HepG2 (cell line): ENCODE data around the gene DENND5B. TPM values are rescaled to one million over a fixed set of nuclear protein-coding genes. Genes with fewer than 3 reads are reported as not detected.

Source experiments
- ATAC-seq: fragments of 200-7000 bp; cut with Tn5 transposase; 3 replicates; pipeline ENCODE4 v1.9.1; 2020; ENCODE audit warnings: mild to moderate bottlenecking, moderate library complexity
- BruUV-seq: library from RNA; stranded (reverse); fragments of 400-500 nt; replicated peaks from 2 replicates; lab custom pipeline; 2021; lab: Mats Ljungman, UMichigan
- CTCF ChIA-PET: fragments of 300-600 bp; formaldehyde crosslinking; extraction: SDS; loops from one replicate; lab custom pipeline; 2021; ENCODE audit warnings: low total read pairs, inconsistent platforms, low intra/inter-chr PET ratio; lab: Yijun Ruan, JAX
- POLR2A ChIA-PET: fragments of 350-600 bp; sonication (Branson Sonifier 250); formaldehyde crosslinking; loops from one replicate; lab custom pipeline; 2020; ENCODE audit warnings: antibody characterized with exemption, inconsistent platforms; lab: Yijun Ruan, JAX
- DNase-seq: peaks from one replicate; pipeline ENCODE4 v3.0.0-alpha.2; 2015; ENCODE audit warnings: low spot score
- FAIRE-seq: peaks from 3 replicates; lab custom pipeline; 2011; peaks lifted over from hg19 to GRCh38; lab: Jason Lieb, UNC
- H2AFZ ChIP-seq: one replicate; pipeline ENCODE4 v1.6.1; 2011; ENCODE audit warnings: low read length, inconsistent platforms
- H3K27ac ChIP-seq: fragments of 300-600 bp; 3 replicates; pipeline ENCODE4 v1.8.0; 2011; ENCODE audit warnings: mixed run types, mild to moderate bottlenecking, mixed read lengths, low read length, inconsistent platforms; ENCODE audit not compliant: insufficient read depth; ENCODE audit errors: extremely low read length
- H3K27me3 ChIP-seq, 2 experiments: fragments of 200-600 bp in 1 of 2; 2 replicates in 1 of 2; 3 replicates in 1 of 2; pipeline versions ENCODE4 v1.6.0 to v1.8.0; 2011; ENCODE audit warnings: low read length in 2 of 2, mild to moderate bottlenecking in 2 of 2, moderate library complexity in 2 of 2, inconsistent platforms in 1 of 2; ENCODE audit not compliant: insufficient read depth in 2 of 2, control insufficient read depth in 1 of 2
- H3K36me3 ChIP-seq, 2 experiments: fragments of 200-600 bp in 1 of 2; replicated peaks in 1 of 2; 2 replicates in 1 of 2; 3 replicates in 1 of 2; pipeline versions ENCODE4 v1.5.1 to v1.8.0; 2011; ENCODE audit warnings: low read length in 2 of 2, inconsistent platforms in 1 of 2; ENCODE audit not compliant: insufficient read depth in 2 of 2, control insufficient read depth in 1 of 2
- H3K4me1 ChIP-seq: 2 replicates; pipeline ENCODE4 v1.5.1; 2012; ENCODE audit warnings: low read length, inconsistent platforms; ENCODE audit not compliant: insufficient read depth
- H3K4me2 ChIP-seq: 2 replicates; pipeline ENCODE4 v1.6.0; 2011; ENCODE audit warnings: low read depth, low read length, inconsistent platforms
- H3K4me3 ChIP-seq, 3 experiments: fragments of 200-600 bp in 1 of 3; sonication (generic), shearing (Covaris generic) in 1 of 3; replicated peaks in 1 of 3; 2 replicates each; pipeline ENCODE4 v1.5.1; 2011 to 2016; ENCODE audit warnings: low read length in 3 of 3, inconsistent platforms in 2 of 3, low read depth in 2 of 3, mild to moderate bottlenecking in 2 of 3, control low read depth in 1 of 3, mixed read lengths in 1 of 3; ENCODE audit not compliant: insufficient read depth in 1 of 3
- H3K79me2 ChIP-seq: one replicate; pipeline ENCODE4 v1.6.1; 2011; ENCODE audit warnings: low read length, inconsistent platforms; ENCODE audit not compliant: insufficient read depth
- H3K9ac ChIP-seq: 2 replicates; pipeline ENCODE4 v1.6.0; 2011; ENCODE audit warnings: mild to moderate bottlenecking, low read depth, low read length, inconsistent platforms; ENCODE audit not compliant: insufficient read depth
- H3K9me3 ChIP-seq: 2 replicates; pipeline ENCODE4 v1.5.1; 2012; ENCODE audit warnings: mild to moderate bottlenecking, low read length
- H4K20me1 ChIP-seq: 2 replicates; pipeline ENCODE4 v1.6.0; 2011; ENCODE audit warnings: inconsistent platforms, mild to moderate bottlenecking, low read length, moderate library complexity; ENCODE audit not compliant: insufficient read depth
- ARNT2 ChIP-seq: sonication (generic); formaldehyde crosslinking; IDR thresholded peaks from 2 replicates; pipeline ENCODE4 v1.8.0; 2022; ENCODE audit warnings: mild to moderate bottlenecking, low read depth, missing genetic modification reagents, moderate library complexity
- ATF7 ChIP-seq, 2 experiments: fragments of 450-650 bp in 1 of 2; sonication (generic) in 1 of 2; formaldehyde crosslinking in 1 of 2; IDR thresholded peaks; 2 replicates each; pipeline versions ENCODE4 v1.4.0 to v1.6.1; 2016 to 2020; ENCODE audit warnings: antibody characterized with exemption in 1 of 2, mild to moderate bottlenecking in 1 of 2, missing genetic modification reagents in 1 of 2
- BHLHE40 ChIP-seq: IDR thresholded peaks from 2 replicates; pipeline ENCODE4 v1.6.1; 2011; ENCODE audit warnings: low read length, improper control_type of control experiment
- FOXA3 ChIP-seq: IDR thresholded peaks from 2 replicates; pipeline ENCODE4 v1.6.1; 2016; ENCODE audit warnings: missing genetic modification reagents, missing compliant biosample characterization
- HMG20A ChIP-seq: IDR thresholded peaks from 2 replicates; pipeline ENCODE4 v1.6.1; 2016; ENCODE audit warnings: borderline replicate concordance
- KLF15 ChIP-seq: sonication (generic); formaldehyde crosslinking; IDR thresholded peaks from 2 replicates; pipeline ENCODE4 v1.8.1; 2023; ENCODE audit warnings: borderline replicate concordance, mild to moderate bottlenecking, inconsistent platforms, missing genetic modification reagents, mixed read lengths
- MLX ChIP-seq: IDR thresholded peaks from 2 replicates; pipeline ENCODE4 v1.6.1; 2016
- MYC ChIP-seq: sonication (generic); formaldehyde crosslinking; IDR thresholded peaks from 2 replicates; pipeline ENCODE4 v1.9.0; 2021; ENCODE audit warnings: missing genetic modification reagents, borderline replicate concordance
- SP5 ChIP-seq: IDR thresholded peaks from 2 replicates; pipeline ENCODE4 v1.6.1; 2016; ENCODE audit warnings: low read depth, borderline replicate concordance
- TFAP4 ChIP-seq: sonication (generic); IDR thresholded peaks from 2 replicates; pipeline ENCODE4 v1.6.1; 2016; ENCODE audit warnings: low read depth, borderline replicate concordance
- ZFY ChIP-seq: sonication (generic); formaldehyde crosslinking; IDR thresholded peaks from 2 replicates; pipeline ENCODE4 v1.4.0; 2020; ENCODE audit warnings: missing genetic modification reagents
- ZMAT3 ChIP-seq: sonication (generic); formaldehyde crosslinking; conservative IDR thresholded peaks from 2 replicates; pipeline ENCODE4 v1.7.0; 2021; ENCODE audit warnings: missing genetic modification reagents
- ZNF703 ChIP-seq: sonication (generic); formaldehyde crosslinking; IDR thresholded peaks from 2 replicates; pipeline ENCODE4 v1.5.1; 2020; ENCODE audit warnings: missing genetic modification reagents, mild to moderate bottlenecking, moderate library complexity, borderline replicate concordance
- ZNF749 ChIP-seq: sonication (generic); formaldehyde crosslinking; IDR thresholded peaks from 2 replicates; pipeline ENCODE4 v1.8.0; 2022; ENCODE audit warnings: mild to moderate bottlenecking, missing genetic modification reagents, moderate library complexity, borderline replicate concordance
- WGBS: methylation state at CpG from one replicate; pipeline ENCODE4 v1.1.6; 2017; ENCODE audit warnings: low lambda C conversion rate; 5-methylcytosine and 5-hydroxymethylcytosine counted together
- in situ Hi-C: cut with HindIII; loops from 2 replicates; pipeline ENCODE4 v1.10.0; 2017; ENCODE audit warnings: low pct_unique_long_range_greater_than_20kb; ENCODE audit not compliant: extremely low pct_ligation_motif_present
- intact Hi-C: fragments of 100-400 bp; cut with micrococcal nuclease; formaldehyde crosslinking; loops from one replicate; pipeline ENCODE4 v1.10.0; 2022; ENCODE audit not compliant: unreplicated experiment
- polyA plus RNA-seq, 8 experiments: library from polyadenylated mRNA; depleted of rRNA in 3 of 8; stranded (reverse) in 7 of 8; unstranded in 1 of 8; fragments of >200 nt; fragmentation: Illumina TruSeq in 4 of 8; extraction: Trizol in 4 of 8; gene quantifications; 2 replicates each; pipeline versions ENCODE4 v1.2.1 to v1.2.3, GENCODE V29; 2011 to 2016; ENCODE audit warnings: low read depth in 4 of 8, missing spikeins in 1 of 8, mixed read lengths in 1 of 8; ENCODE audit not compliant: insufficient read depth in 1 of 8
- total RNA-seq, 5 experiments: library from RNA; depleted of rRNA; stranded (reverse); fragments of >200 nt; fragmentation: Illumina TruSeq; extraction: Trizol; gene quantifications; 2 replicates each; pipeline ENCODE4 v1.2.3, GENCODE V29; 2016; ENCODE audit warnings: low read depth in 1 of 5
- TF ChIP-seq, protein P1 (sequence below): sonication (generic); formaldehyde crosslinking; IDR thresholded peaks from 2 replicates; pipeline ENCODE4 v1.4.0; 2020; ENCODE audit warnings: missing genetic modification reagents
- TF ChIP-seq, protein P2 (sequence below): sonication (generic); formaldehyde crosslinking; IDR thresholded peaks from 2 replicates; pipeline ENCODE4 v1.4.0; 2020; ENCODE audit warnings: missing genetic modification reagents; ENCODE audit errors: not compliant biosample characterization

DENND5B gene
- total and polyA plus RNA-seq, 2 of the 13 experiments (the other 11 are each of a cell fraction or from before 2014, with no cell fraction given) = 14.7 to 18.7 TPM

GRCh38 chr12:31363416-31363809, 227.5 kb downstream of the DENND5B start (continued):
- TF ChIP-seq KLF15 (CRISPR knock-in tag) (no peak), ZNF703 (no peak), ZMAT3 (no peak)

GRCh38 chr12:31362759-31363415, 228.0 kb downstream of the DENND5B start:
- intact Hi-C loops = loop anchor here (1.0 to 2.0 kb wide), 2 partner anchors 7 to 36 kb away; partner anchors contain the start of gene SINHCAF
- BruUV-seq = no TSS peak
- peak overlapping the region; percentile 88 for H3K9ac ChIP-seq
- TF ChIP-seq, protein P1, sequence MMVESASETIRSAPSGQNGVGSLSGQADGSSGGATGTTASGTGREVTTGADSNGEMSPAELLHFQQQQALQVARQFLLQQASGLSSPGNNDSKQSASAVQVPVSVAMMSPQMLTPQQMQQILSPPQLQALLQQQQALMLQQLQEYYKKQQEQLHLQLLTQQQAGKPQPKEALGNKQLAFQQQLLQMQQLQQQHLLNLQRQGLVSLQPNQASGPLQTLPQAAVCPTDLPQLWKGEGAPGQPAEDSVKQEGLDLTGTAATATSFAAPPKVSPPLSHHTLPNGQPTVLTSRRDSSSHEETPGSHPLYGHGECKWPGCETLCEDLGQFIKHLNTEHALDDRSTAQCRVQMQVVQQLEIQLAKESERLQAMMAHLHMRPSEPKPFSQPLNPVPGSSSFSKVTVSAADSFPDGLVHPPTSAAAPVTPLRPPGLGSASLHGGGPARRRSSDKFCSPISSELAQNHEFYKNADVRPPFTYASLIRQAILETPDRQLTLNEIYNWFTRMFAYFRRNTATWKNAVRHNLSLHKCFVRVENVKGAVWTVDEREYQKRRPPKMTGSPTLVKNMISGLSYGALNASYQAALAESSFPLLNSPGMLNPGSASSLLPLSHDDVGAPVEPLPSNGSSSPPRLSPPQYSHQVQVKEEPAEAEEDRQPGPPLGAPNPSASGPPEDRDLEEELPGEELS = peak; percentile 66
- TF ChIP-seq TFAP4 (peak; percentile 14; the same call in 1 of the 2 replicates), ZNF749 (CRISPR knock-in tag) (peak; percentile 26; the same call in 1 of the 2 replicates), ARNT2 (CRISPR knock-in tag) (0 out of 2 replicates have a peak, but pooled peaks have one; percentile 37), MLX (CRISPR knock-in tag) (peak; percentile 12; the same call in 1 of the 2 replicates), FOXA3 (CRISPR knock-in tag) (peak; percentile 56), SP5 (CRISPR knock-in tag) (peak; percentile 88), BHLHE40 (peak; percentile 27; the same call in 1 of the 2 replicates), ZFY (CRISPR knock-in tag) (peak; percentile 55), ATF7 (IDR thresholded peaks at IDR 0.05) (no peak), ATF7 (CRISPR knock-in tag; IDR thresholded peaks at IDR 0.05) (0 out of 2 replicates have a peak, but pooled peaks have one; percentile 4), MYC (peak; percentile 75; the same call in 1 of the 2 replicates), HMG20A (CRISPR knock-in tag) (0 out of 2 replicates have a peak, but pooled peaks have one; percentile 20)
- TF ChIP-seq, protein P2, sequence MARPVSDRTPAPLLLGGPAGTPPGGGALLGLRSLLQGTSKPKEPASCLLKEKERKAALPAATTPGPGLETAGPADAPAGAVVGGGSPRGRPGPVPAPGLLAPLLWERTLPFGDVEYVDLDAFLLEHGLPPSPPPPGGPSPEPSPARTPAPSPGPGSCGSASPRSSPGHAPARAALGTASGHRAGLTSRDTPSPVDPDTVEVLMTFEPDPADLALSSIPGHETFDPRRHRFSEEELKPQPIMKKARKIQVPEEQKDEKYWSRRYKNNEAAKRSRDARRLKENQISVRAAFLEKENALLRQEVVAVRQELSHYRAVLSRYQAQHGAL = no peak

More at GRCh38 chr12:31362759-31363415, 228.0 kb downstream of the DENND5B start:
- H3K9me3 ChIP-seq = no peaks in the 10 kb centered on the region
- WGBS = 3% methylated on average over 6 of the region's 6 CpGs
- peak; percentile 35 for DNase-seq
- peak overlapping the region; percentile 99 for H2AFZ ChIP-seq
- no peaks in the 10 kb centered on the region for H3K36me3 ChIP-seq
- ChIA-PET POLR2A (interaction anchor here (1.0 to 2.5 kb wide), 7 partner anchors 8 to 227 kb away, joined by 3 to 36 read pairs (median 6); partner anchors contain the start of genes DENND5B and SINHCAF), CTCF (no interaction called here)
- peak overlapping the region; percentile 100 for H3K4me2 ChIP-seq
- peak overlapping the region; percentile 64 to 77 (median 73) for H3K4me3 ChIP-seq
- H3K27ac ChIP-seq = peak overlapping the region; percentile 84
- H3K27me3 ChIP-seq = no peaks in the 10 kb centered on the region; a peak in 1 of 5 replicates
- no peak for FAIRE-seq
- ATAC-seq = peak; percentile 81
- no peaks in the 10 kb centered on the region for H4K20me1 ChIP-seq
- in situ Hi-C loops = no loop called here
- H3K79me2 ChIP-seq = no peaks in the 10 kb centered on the region
- H3K4me1 ChIP-seq = peaks cover 27% of the 10 kb centered on the region
